Brain pericyte (primary cell): Measurements from ENCODE around the gene JAK2.

Source experiments
- DNase-seq: peaks from one replicate; pipeline ENCODE4 v3.0.0-alpha.2; 2012; ENCODE audit warnings: low read depth, low spot score

JAK2 gene

DNA sequence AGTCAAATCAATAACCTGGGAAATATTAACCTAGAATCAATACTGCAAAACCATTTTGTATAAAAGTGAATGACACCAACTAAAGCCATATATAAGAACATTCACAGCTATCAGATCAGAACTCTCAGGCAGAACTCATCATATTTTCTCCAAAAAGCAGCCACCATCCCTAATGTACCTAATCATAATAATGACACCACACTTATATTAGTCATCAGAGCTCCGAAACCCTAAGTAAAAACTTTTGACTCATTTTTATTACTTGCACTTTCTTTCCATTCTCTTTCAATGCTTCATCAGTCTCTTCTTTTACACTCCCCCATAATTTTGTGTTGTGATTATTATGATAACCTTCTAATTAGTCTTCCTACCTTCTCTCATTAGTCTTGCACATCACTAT lies 155.1 kb downstream of the JAK2 start:
- DNase-seq, result no peak

GRCh38 chr9:5144217-5144616 lies 159.1 kb downstream of the JAK2 start:
- DNase-seq, result no peak

- DNase-seq, result no peak
Observed at GRCh38 chr9:5146241-5146640, 161.2 kb downstream of the JAK2 start.
